ENCODE data around the gene FALEC.
A peak's percentile ranks its signal among the peaks of the same experiment; 100 is the strongest.

FALEC gene

GRCh38 chr1:150548324-150548631 is 32.7 kb downstream of the FALEC start:
- DNase-seq, result no peak

- DNase-seq, result no peak
Observed at GRCh38 chr1:150548632-150549495, 33.3 kb downstream of the FALEC start, which contains the start of gene ADAMTSL4. TSS of gene ADAMTSL4 (plus strand) at chr1:150549408. CDS start at chr1:150552289, 2,881 bp downstream.

GRCh38 chr1:150549496-150550221 is 34.1 kb downstream of the FALEC start:
- DNase-seq, result no peak

GRCh38 chr1:150550222-150551050 is 34.9 kb downstream of the FALEC start:
- DNase-seq, result no peak

- DNase-seq, result no peak
Observed at GRCh38 chr1:150551051-150551783, 35.7 kb downstream of the FALEC start.

GRCh38 chr1:150551784-150552127 is 36.2 kb downstream of the FALEC start:
- no peak for DNase-seq

- DNase-seq, result no peak
Observed at GRCh38 chr1:150552128-150552910, 36.8 kb downstream of the FALEC start.

- DNase-seq, result no peak
Observed at GRCh38 chr1:150552911-150553289, 37.3 kb downstream of the FALEC start.

GRCh38 chr1:150553392-150554085 is 38.0 kb downstream of the FALEC start:
- DNase-seq, result no peak

GRCh38 chr1:150554086-150554452 is 38.5 kb downstream of the FALEC start:
- no peak for DNase-seq

GRCh38 chr1:150555198-150555970 is 39.8 kb downstream of the FALEC start:
- no peak for DNase-seq

GRCh38 chr1:150555971-150556865 is 40.7 kb downstream of the FALEC start:
- DNase-seq, result no peak

GRCh38 chr1:150557065-150557600 is 41.6 kb downstream of the FALEC start:
- no peak for DNase-seq

GRCh38 chr1:150557813-150558212 is 42.3 kb downstream of the FALEC start:
- DNase-seq, result no peak

GRCh38 chr1:150558303-150558704 is 42.8 kb downstream of the FALEC start:
- DNase-seq, result no peak

GRCh38 chr1:150558761-150559655 is 43.5 kb downstream of the FALEC start:
- no peak for DNase-seq

- no peak for DNase-seq
Observed at GRCh38 chr1:150559656-150560010, 44.1 kb downstream of the FALEC start.

GRCh38 chr1:150560011-150560438 is 44.5 kb downstream of the FALEC start:
- DNase-seq, result peak; percentile 90

All from activated CD8-positive, alpha-beta memory T cell treated with anti-CD3 and anti-CD28 coated beads for 24 hours (primary cell).